ENCODE results near the gene RSBN1.
"Not testable (repeated sequence)": the region's sequence is repeated elsewhere in the genome, so short reads cannot be mapped to it uniquely, and the experiment has no call there.

RSBN1 gene

GRCh38 chr1:113749402-113749801 is 62.9 kb downstream of the RSBN1 start:
- no peak for DNase-seq

GRCh38 chr1:113747376-113747775 is 64.9 kb downstream of the RSBN1 start:
- no peak for DNase-seq

- DNase-seq, result no peak
Measured at GRCh38 chr1:113745425-113745824, 66.9 kb downstream of the RSBN1 start.

GRCh38 chr1:113744114-113744513 is 68.2 kb downstream of the RSBN1 start:
- DNase-seq, result no peak

GRCh38 chr1:113742515-113742914 is 69.8 kb downstream of the RSBN1 start:
- no peak for DNase-seq

- no peak for DNase-seq
Measured at GRCh38 chr1:113734357-113735055, 77.8 kb downstream of the RSBN1 start.

GRCh38 chr1:113732802-113733201 is 79.5 kb downstream of the RSBN1 start:
- DNase-seq, result no peak

GRCh38 chr1:113721010-113721409 is 91.3 kb downstream of the RSBN1 start:
- DNase-seq, result no peak

GRCh38 chr1:113718621-113719020 is 93.7 kb downstream of the RSBN1 start:
- not testable (repeated sequence) for DNase-seq

GRCh38 chr1:113717506-113717905 is 94.8 kb downstream of the RSBN1 start:
- not testable (repeated sequence) for DNase-seq

- DNase-seq, result no peak
Measured at GRCh38 chr1:113714606-113715269, 97.5 kb downstream of the RSBN1 start.

Measured in anterior cingulate cortex (tissue), 58 donors.